A172 (cell line): Measurements from ENCODE around the gene ELOVL2. TPM values are rescaled to one million over a fixed set of nuclear protein-coding genes. Genes with fewer than 3 reads are reported as not detected.
A peak's percentile ranks its signal among the peaks of the same experiment; 100 is the strongest.

Source experiments
- DNase-seq: peaks from one replicate; pipeline ENCODE4 v3.0.0-alpha.2; 2015; ENCODE audit warnings: low spot score
- total RNA-seq: library from RNA; depleted of rRNA; stranded (reverse); fragments of >200 nt; shearing (Covaris generic); gene quantifications from 2 replicates; pipeline ENCODE4 v1.2.3, GENCODE V29; 2014

Gene ELOVL2
- total RNA-seq, 1 experiment from 2014 or later = 10.5 TPM

- DNase-seq = no peak
These were observed 12.8 kb upstream of the ELOVL2 start for GRCh38 chr6:11056871-11057270.

- DNase-seq = peak; percentile 18
These were observed 11.1 kb upstream of the ELOVL2 start for GRCh38 chr6:11055127-11055627.

- no peak for DNase-seq
These were observed 10.6 kb upstream of the ELOVL2 start for GRCh38 chr6:11054722-11055121.

- DNase-seq = no peak
These were observed 9.2 kb upstream of the ELOVL2 start for GRCh38 chr6:11053307-11053706.

- DNase-seq = peak; percentile 37
These were observed 6.6 kb upstream of the ELOVL2 start for GRCh38 chr6:11050731-11051130.

- DNase-seq = no peak
These were observed 635 bp upstream of the ELOVL2 start for GRCh38 chr6:11044712-11045167.

- no peak for DNase-seq
These were observed 636 bp downstream of the ELOVL2 start for GRCh38 chr6:11043378-11043960.

- DNase-seq = peak; percentile 7
These were observed 1.2 kb downstream of the ELOVL2 start for GRCh38 chr6:11042750-11043377.

GRCh38 chr6:11042025-11042749 lies 1.9 kb downstream of the ELOVL2 start:
- DNase-seq = no peak

GRCh38 chr6:11040134-11040533 lies 4.0 kb downstream of the ELOVL2 start:
- peak; percentile 9 for DNase-seq

- DNase-seq = no peak
These were observed 5.1 kb downstream of the ELOVL2 start for GRCh38 chr6:11039040-11039439.

- DNase-seq = no peak
These were observed 7.1 kb downstream of the ELOVL2 start for GRCh38 chr6:11036977-11037430.

GRCh38 chr6:11036351-11036740 lies 7.8 kb downstream of the ELOVL2 start:
- no peak for DNase-seq

- DNase-seq = no peak
These were observed 8.3 kb downstream of the ELOVL2 start for GRCh38 chr6:11035616-11036350.

GRCh38 chr6:11033825-11034224 lies 10.3 kb downstream of the ELOVL2 start:
- DNase-seq = peak; percentile 63

- DNase-seq = no peak
These were observed 13.2 kb downstream of the ELOVL2 start for GRCh38 chr6:11030904-11031303.

GRCh38 chr6:11028959-11029358 lies 15.1 kb downstream of the ELOVL2 start:
- DNase-seq = no peak

GRCh38 chr6:11027565-11028110 lies 16.5 kb downstream of the ELOVL2 start:
- no peak for DNase-seq

GRCh38 chr6:11025921-11026635 lies 18.0 kb downstream of the ELOVL2 start:
- peak; percentile 37 for DNase-seq

- DNase-seq = no peak
These were observed 19.0 kb downstream of the ELOVL2 start for GRCh38 chr6:11025130-11025529.

GRCh38 chr6:11023032-11023431 lies 21.1 kb downstream of the ELOVL2 start:
- DNase-seq = no peak
